Activated CD4-positive, alpha-beta T cell treated with anti-CD3 and anti-CD28 coated beads, Interleukin-2, amount 10 ng/mL, durations not matched to agents 24 days and 14 days (primary cell): ENCODE measurements around the gene GRIN3B. TPM values are rescaled to one million over a fixed set of nuclear protein-coding genes. Genes with fewer than 3 reads are reported as not detected.

ENCODE experiments used
- DNase-seq: peaks from one replicate; pipeline ENCODE4 v3.0.0; 2022
- H3K27ac Mint-ChIP-seq: one replicate; pipeline ENCODE4 v1.8.0; 2022; ENCODE audit warnings: mild to moderate bottlenecking, mixed read lengths
- H3K27me3 Mint-ChIP-seq: one replicate; pipeline ENCODE4 v1.8.0; 2022; ENCODE audit warnings: mixed read lengths
- H3K36me3 Mint-ChIP-seq: one replicate; pipeline ENCODE4 v1.8.0; 2022; ENCODE audit warnings: low read depth, mild to moderate bottlenecking, mixed read lengths
- H3K4me1 Mint-ChIP-seq: one replicate; pipeline ENCODE4 v1.8.0; 2021; ENCODE audit warnings: mixed read lengths
- H3K4me3 Mint-ChIP-seq: one replicate; pipeline ENCODE4 v1.8.0; 2022; ENCODE audit warnings: mild to moderate bottlenecking, moderate library complexity, mixed read lengths
- H3K9me3 Mint-ChIP-seq: one replicate; pipeline ENCODE4 v1.8.0; 2021; ENCODE audit warnings: mixed read lengths
- intact Hi-C: fragments of 100-400 bp; cut with micrococcal nuclease; formaldehyde crosslinking; loops from one replicate; pipeline ENCODE4 v1.15.1; 2023
- total RNA-seq: library from RNA; stranded (reverse); gene quantifications from 2 replicates; pipeline ENCODE4 v1.2.3, GENCODE V29; 2022

Gene GRIN3B
- total RNA-seq, 1 donor from 2014 or later = 0.07 TPM

DNA sequence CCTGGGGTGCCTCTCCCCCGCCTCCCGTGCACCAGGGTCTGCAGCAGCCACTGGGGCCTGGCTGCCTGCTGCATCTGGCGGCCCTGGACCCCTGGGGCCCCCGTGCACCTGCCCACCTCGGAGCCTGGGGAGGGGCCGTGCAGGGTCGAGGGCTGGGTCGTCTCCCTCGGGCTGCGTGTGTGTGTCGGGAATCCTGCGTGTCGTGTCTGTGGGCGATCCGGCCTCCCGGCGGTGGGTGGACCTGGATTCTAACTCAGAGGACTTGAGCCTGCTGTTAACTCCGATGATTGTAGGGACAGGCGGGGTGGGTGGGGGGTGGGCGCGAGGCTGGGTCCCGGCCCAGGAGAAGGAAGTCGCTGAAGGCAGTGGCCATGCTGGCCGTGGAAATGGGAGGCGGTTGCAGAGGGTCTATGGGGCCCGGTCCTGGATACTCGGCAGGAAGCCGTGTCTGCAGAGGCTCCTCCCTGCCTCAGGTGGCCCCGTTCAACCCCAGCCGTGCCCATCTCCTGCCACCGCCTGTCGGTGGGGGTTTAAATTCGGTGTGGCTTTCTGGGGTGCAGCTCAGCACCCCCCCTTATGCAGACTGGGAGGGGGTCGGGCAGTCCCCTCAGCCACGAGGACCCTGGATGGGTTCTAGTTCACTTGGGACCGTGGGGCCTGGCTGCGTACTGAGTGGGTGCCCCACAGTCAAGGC, 25.5 kb upstream of the GRIN3B start:
- no peak for DNase-seq
- Mint-ChIP-seq H3K9me3 (peaks cover 5% of the 10 kb centered on the region), H3K27ac (no peak overlapping the region), H3K4me1 (no peaks in the 10 kb centered on the region), H3K36me3 (peaks cover 22% of the 10 kb centered on the region), H3K4me3 (no peak overlapping the region), H3K27me3 (no peaks in the 10 kb centered on the region)
- intact Hi-C loops = no loop called here

DNA sequence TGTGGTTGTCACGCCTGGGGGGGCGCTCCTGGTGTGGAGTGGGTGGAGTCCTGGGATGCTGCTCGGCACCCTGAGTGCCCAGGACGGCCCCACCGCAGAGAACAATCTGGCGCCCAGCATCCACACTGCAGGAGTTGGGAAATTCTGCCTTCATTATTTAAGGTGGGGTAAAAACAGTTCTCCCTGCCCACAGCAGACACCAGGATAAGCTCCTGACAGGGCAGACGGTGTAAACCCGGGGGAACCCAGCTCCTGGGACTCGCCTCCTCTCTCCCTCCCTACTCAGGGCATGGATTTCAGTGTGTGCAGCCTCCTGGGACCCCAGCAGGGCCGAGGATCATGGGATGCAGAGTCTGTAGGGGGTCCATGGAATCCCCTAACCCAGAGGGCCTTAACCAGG, 23.7 kb upstream of the GRIN3B start:
- Mint-ChIP-seq H3K36me3 (peaks cover 7% of the 10 kb centered on the region), H3K4me1 (no peaks in the 10 kb centered on the region), H3K9me3 (no peaks in the 10 kb centered on the region), H3K4me3 (no peak overlapping the region), H3K27ac (no peak overlapping the region), H3K27me3 (no peaks in the 10 kb centered on the region)
- DNase-seq = no peak
- intact Hi-C loops = no loop called here

DNA sequence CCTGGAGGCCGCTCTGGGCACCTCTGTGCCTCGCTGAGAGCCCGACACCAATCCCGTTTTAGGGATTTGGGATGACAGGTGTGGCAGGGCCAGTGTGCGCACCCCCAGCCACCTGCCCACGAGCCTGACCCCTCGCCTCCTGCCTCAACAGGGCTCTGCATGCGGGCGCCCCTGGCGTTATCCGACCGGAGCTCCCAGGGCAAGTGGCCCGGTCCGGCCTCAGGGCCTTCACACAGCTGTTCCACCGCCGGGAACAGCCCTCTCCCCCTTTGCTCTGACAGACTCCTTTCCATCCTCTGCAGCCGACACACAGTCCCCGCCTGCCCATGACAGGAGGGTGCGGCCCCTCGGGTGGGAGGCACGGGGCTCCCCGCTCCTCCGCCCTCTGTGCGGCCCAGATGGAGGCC, 23.2 kb upstream of the GRIN3B start:
- Mint-ChIP-seq H3K27me3 (no peaks in the 10 kb centered on the region), H3K36me3 (peaks cover 4% of the 10 kb centered on the region), H3K9me3 (no peaks in the 10 kb centered on the region), H3K4me1 (no peaks in the 10 kb centered on the region), H3K4me3 (no peak overlapping the region), H3K27ac (no peak overlapping the region)
- no peak for DNase-seq
- intact Hi-C loops = no loop called here

DNA sequence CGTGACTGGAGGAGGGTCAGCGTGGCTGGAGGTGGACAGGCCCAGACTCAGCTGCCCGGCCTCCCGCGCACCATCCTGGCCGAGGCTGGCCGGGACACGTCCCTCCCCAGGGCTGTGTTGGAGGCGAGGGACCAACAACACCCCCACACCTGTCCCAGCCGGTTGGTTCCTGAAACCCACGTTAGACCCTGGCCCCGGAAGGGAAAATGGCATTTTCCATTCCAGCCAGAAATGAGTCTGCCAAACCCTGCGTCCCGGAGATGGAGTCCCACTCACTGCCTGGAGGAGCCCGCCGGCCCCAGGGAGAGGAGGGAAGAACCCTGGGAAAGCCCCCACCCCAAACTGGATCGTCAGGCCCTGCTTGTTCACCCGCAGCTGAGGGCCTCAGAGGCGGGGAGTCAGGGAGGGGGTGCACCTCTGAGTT, 20.9 kb upstream of the GRIN3B start:
- Mint-ChIP-seq H3K27ac (no peak overlapping the region), H3K4me1 (peaks cover 1% of the 10 kb centered on the region), H3K27me3 (no peaks in the 10 kb centered on the region), H3K36me3 (peaks cover 2% of the 10 kb centered on the region), H3K9me3 (no peaks in the 10 kb centered on the region), H3K4me3 (no peak overlapping the region)
- no peak for DNase-seq
- intact Hi-C loops = no loop called here

DNA sequence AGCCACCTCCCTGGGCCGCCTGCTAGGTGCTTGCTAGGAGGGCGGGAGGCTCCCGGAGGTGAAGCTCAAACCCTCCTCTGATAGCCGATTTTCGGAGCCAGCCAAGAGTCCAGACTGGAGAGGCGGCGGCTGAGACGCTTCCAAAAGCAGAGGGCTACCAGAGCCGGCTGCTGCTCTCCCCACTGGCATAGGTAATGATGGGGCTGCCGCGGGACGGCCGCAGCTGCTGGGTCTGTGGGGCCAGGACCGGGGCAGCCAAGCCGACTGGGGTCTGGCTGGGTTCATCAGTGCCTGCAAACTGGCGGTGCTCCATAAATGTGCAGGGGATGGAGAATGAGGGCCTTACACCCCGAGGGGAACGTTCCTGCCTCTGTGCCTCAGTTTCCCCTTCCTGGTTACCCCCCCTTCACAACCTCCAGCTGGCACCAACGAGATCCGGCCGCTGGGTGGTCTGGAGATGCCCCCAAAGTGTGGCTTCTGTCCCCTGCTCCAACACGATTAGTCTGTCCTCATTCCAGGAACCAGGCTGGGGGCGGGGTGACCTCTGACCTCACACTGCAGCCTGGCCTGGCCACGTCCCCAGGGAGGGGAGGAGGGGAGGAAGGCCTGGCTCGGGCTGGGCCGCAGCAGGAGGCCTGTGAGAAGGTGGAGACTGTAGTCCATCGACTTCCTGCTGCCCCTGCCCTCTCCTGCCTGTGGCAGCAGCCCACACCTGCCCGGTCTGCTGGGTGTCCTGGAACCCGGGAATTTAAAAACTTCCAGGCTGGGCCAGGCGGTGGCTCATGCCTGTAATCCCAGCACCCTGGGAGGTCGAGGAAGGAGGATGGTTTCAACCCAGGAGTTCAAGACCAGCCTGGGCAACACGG, 19.9 kb upstream of the GRIN3B start:
- Mint-ChIP-seq H3K4me1 (peaks cover 7% of the 10 kb centered on the region), H3K27me3 (no peaks in the 10 kb centered on the region), H3K4me3 (no peak overlapping the region), H3K27ac (no peak overlapping the region), H3K9me3 (no peaks in the 10 kb centered on the region), H3K36me3 (peaks cover 6% of the 10 kb centered on the region)
- intact Hi-C loops = no loop called here
- no peak for DNase-seq

DNA sequence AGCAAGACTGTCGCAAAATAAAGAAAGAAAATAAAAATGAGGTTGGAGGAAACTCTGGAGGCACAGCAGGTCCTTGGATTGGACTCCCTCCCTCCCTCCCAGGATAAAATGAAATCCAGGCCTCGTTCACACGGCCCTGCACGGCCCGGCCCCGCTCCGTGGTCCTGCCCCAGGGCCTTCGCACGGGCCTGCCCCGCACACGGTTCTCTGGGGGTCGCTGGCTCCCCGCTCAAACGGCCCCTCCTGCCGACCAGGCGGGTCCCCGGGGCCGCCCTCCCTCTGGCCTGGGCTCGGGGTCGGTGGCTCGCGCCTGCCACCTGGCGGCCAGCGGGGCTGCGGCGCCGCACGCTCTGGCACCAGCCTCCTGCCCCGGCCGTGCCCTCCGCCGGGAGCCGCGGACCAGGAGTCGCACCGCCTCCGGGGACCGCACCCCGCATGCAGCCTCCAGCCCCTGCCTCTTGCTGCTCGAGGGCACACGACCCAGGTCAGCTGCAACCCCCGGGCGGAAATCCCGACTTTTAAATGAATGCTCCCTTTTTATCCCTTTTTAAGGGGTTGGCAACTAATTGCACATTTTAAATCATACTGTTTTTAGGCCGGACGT, 17.6 kb upstream of the GRIN3B start:
- H3K9me3 Mint-ChIP-seq = no peaks in the 10 kb centered on the region
- peak; percentile 95 for DNase-seq
- H3K36me3 Mint-ChIP-seq = peaks cover 13% of the 10 kb centered on the region
- H3K4me1 Mint-ChIP-seq = peaks cover 10% of the 10 kb centered on the region
- H3K4me3 Mint-ChIP-seq = no peak overlapping the region
- H3K27ac Mint-ChIP-seq = no peak overlapping the region
- H3K27me3 Mint-ChIP-seq = no peaks in the 10 kb centered on the region
- intact Hi-C loops = loop anchor here (1.0 to 2.0 kb wide), 2 partner anchors 61 to 120 kb away; no protein-coding TSS in a partner anchor

DNA sequence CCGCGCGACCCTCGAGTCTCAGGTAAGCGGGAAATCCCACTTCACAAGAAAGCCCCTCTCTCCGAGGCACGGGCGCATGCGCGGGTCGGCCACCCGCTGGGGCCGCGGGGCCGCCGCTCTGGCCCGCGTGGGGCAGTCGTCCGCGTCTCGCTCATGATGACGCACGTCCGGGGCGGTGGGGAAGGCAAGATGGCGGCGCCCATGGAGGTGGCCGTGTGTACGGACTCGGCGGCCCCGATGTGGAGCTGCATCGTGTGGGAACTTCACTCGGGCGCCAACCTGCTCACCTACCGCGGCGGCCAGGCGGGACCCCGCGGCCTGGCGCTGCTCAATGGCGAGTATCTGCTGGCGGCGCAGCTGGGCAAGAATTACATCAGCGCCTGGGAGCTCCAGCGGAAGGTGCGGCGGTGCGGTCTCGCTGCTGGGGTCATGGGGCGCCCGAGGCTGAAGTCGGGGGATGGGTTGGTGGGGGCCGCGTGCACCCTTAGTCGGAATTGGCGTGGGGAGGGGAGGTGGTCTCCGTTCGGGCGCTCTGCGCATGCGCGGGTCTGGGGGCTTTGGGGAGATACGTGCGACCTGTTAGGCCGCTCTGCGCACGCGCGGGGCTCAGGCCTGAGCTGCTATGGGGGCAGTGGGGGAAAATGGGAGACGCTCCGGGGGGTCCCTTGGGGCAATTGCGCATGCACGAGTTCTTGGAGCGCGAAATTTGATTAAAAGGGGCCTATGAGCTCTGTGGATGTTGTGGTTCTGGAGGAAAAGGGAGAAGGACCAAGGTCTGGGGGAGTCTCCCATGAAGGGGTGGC, 15.9 kb upstream of the GRIN3B start, which contains the start of gene WDR18:
TSS of gene WDR18 (plus strand) at position 181 of the 803 bp plus-strand sequence. CDS start at position 190, 9 bp downstream.
- intact Hi-C loops = loop anchor here (1.0 kb wide), 1 partner anchor 59 kb away; no protein-coding TSS in a partner anchor
- H3K9me3 Mint-ChIP-seq = no peaks in the 10 kb centered on the region
- DNase-seq = peak; percentile 98

DNA sequence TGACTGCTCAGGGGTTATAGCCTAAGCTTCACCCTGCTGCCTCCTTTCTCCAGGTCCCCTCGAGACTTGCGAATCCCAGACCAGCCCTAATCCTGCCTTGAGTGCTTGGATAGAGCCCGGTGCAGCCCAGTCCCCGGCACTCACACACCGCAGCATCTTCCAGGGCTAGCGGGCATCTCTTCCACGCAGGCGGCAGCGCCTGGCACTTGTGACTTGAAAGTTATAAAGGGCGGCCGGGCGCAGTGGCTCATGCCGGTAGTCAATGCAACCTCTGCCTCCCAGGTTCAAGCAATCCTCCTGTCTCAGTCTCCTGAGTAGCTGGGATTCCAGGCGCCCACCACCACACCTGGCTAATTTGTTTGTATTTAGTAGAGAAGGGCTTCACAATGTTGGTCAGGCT, 14.1 kb upstream of the GRIN3B start:
- no peak overlapping the region for H3K27ac Mint-ChIP-seq
- H3K4me1 Mint-ChIP-seq = peaks cover 10% of the 10 kb centered on the region
- intact Hi-C loops = no loop called here
- no peaks in the 10 kb centered on the region for H3K27me3 Mint-ChIP-seq
- H3K36me3 Mint-ChIP-seq = peaks cover 25% of the 10 kb centered on the region
- DNase-seq = no peak
- H3K4me3 Mint-ChIP-seq = peak overlapping the region; percentile 98
- no peaks in the 10 kb centered on the region for H3K9me3 Mint-ChIP-seq

More for the DNA sequence above, 15.9 kb upstream of the GRIN3B start, which contains the start of gene WDR18:
- peaks cover 10% of the 10 kb centered on the region for H3K4me1 Mint-ChIP-seq
- peak within 1 kb of the TSS; percentile 98 for H3K4me3 Mint-ChIP-seq
- H3K27ac Mint-ChIP-seq = peak within 1 kb of the TSS; percentile 94
- H3K27me3 Mint-ChIP-seq = no peaks in the 10 kb centered on the region
- peaks cover 19% of the 10 kb centered on the region for H3K36me3 Mint-ChIP-seq

DNA sequence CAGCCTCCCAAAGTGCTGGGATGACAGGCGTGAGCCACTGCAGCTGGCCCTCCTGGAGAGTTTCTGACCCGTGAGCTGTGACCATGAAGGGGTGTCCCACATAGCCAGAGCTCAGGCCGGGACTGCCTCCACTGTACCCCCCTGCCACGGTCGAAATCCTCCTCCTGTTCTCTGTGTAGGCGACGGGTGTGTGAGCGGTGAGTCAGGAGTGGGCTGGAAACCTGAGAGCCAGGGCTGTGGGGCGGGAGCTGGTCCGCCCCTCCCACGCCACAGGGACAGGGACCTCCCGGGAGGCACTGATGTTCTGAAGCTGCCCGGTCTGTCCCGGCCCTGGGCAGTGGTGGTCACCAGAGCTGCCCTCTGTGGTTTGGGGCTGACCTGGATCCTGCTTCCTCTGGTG, 12.1 kb upstream of the GRIN3B start:
- peaks cover 10% of the 10 kb centered on the region for H3K4me1 Mint-ChIP-seq
- H3K27ac Mint-ChIP-seq = no peak overlapping the region
- no peaks in the 10 kb centered on the region for H3K27me3 Mint-ChIP-seq
- intact Hi-C loops = no loop called here
- DNase-seq = no peak
- no peak overlapping the region for H3K4me3 Mint-ChIP-seq
- peaks cover 26% of the 10 kb centered on the region for H3K36me3 Mint-ChIP-seq
- H3K9me3 Mint-ChIP-seq = no peaks in the 10 kb centered on the region

DNA sequence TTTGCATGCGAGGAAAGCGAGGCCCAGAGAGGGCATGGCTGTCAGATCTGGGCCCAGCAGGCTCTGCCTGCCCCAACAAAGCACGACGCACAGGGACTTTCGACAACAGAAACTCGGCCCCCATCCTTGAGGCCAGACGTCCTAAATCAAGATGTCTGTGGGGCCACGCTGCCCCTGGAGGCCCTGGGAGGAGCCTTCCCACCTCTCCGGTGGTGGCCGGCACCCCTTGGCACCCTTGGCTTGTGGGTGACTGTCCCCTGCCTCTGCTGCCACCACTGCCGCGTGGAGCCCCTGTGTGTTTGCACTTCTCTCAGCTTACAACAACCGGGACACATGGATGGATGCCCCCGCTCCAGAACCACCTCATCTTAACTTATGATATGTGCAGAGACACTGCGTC, 11.7 kb upstream of the GRIN3B start:
- DNase-seq = no peak
- no peak overlapping the region for H3K4me3 Mint-ChIP-seq
- H3K9me3 Mint-ChIP-seq = no peaks in the 10 kb centered on the region
- intact Hi-C loops = no loop called here
- peaks cover 29% of the 10 kb centered on the region for H3K36me3 Mint-ChIP-seq
- H3K4me1 Mint-ChIP-seq = peaks cover 10% of the 10 kb centered on the region
- H3K27me3 Mint-ChIP-seq = no peaks in the 10 kb centered on the region
- no peak overlapping the region for H3K27ac Mint-ChIP-seq

DNA sequence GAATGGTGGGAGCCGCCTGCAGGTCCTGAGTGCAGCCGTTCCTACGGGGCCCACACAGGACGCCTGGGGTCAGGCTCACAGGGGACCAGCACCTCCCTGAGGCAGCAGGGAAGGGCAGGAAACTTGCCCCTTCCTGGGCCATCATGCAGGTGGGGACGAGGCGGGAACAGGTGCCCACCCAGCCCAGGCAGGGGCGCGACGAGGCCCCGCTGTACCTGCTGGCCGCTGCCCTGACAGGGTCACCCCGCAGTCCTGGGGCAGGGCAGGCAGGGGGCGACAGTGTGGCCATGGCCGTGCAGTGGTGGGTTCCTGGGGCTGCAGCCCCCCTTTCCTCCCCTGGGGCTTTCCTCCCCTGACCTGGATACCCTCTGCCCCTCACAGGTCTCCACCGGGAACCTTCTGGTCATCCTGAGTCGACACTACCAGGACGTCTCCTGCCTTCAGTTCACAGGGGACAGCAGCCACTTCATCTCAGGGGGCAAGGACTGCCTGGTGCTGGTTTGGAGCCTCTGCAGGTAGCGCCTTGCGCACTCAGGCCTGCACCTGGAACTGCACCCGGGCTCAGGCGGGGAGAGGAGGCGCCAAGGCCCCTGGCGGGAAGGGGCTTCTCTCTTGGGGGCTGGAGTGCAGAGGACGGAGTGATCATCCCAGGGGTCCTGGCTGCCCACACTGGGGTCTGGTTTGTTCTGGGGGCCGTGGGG, 10.7 kb upstream of the GRIN3B start:
- Mint-ChIP-seq H3K27me3 (no peaks in the 10 kb centered on the region), H3K4me3 (no peak overlapping the region), H3K27ac (no peak overlapping the region), H3K9me3 (no peaks in the 10 kb centered on the region), H3K4me1 (peaks cover 9% of the 10 kb centered on the region), H3K36me3 (peaks cover 29% of the 10 kb centered on the region)
- intact Hi-C loops = no loop called here
- DNase-seq = no peak

DNA sequence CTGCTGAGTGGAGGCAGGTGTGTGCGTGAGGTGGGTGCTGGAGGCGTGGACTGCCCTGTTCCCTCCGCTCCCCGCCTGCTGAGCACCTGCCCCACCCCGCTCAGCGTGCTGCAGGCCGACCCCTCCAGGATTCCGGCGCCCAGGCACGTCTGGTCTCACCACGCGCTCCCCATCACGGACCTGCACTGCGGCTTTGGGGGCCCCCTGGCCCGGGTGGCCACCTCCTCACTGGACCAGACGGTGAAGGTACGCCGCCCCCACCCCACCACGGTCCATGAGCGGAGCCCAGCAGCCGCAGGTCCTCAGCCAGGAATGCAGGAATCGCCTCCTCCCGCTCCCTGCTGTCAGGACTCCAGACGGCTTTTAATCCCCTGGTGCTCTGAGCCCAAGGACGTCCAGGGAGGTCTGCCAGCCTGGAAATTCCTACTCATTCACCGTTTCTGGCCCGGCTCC, 10.1 kb upstream of the GRIN3B start:
- Mint-ChIP-seq H3K36me3 (peaks cover 26% of the 10 kb centered on the region), H3K4me1 (peaks cover 4% of the 10 kb centered on the region), H3K27ac (no peak overlapping the region), H3K9me3 (no peaks in the 10 kb centered on the region), H3K27me3 (no peaks in the 10 kb centered on the region), H3K4me3 (no peak overlapping the region)
- no peak for DNase-seq
- intact Hi-C loops = no loop called here

DNA sequence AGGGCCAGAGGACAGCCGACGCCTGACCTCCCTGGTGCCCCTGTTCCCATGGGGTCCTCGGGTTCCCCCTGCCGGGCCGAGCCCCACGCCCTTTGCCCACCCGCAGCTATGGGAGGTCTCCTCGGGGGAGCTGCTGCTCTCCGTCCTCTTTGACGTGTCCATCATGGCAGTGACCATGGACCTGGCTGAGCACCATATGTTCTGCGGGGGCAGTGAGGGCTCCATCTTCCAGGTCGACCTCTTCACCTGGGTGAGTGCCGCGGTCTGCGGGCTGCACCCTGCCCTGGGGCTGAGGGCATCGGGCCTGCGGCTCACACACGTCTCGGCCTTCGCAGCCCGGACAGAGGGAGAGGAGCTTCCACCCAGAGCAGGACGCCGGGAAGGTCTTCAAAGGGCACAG, 9.5 kb upstream of the GRIN3B start:
- intact Hi-C loops = no loop called here

More for the DNA sequence above, 9.5 kb upstream of the GRIN3B start:
- Mint-ChIP-seq H3K9me3 (no peaks in the 10 kb centered on the region), H3K27me3 (no peaks in the 10 kb centered on the region), H3K4me1 (no peaks in the 10 kb centered on the region), H3K36me3 (peaks cover 26% of the 10 kb centered on the region), H3K4me3 (no peak overlapping the region), H3K27ac (no peak overlapping the region)
- DNase-seq = no peak
